ENCODE results near the gene DEGS2.

GRCh38 chr14:100202712-100203111, 43.3 kb upstream of the DEGS2 start:
- TF ChIP-seq CTCF (IDR thresholded peaks at IDR 0.05) (no peak), POLR2A (IDR thresholded peaks at IDR 0.05) (no peak)
